ENCODE data around the gene FNDC3A.

The FNDC3A gene, protein sequence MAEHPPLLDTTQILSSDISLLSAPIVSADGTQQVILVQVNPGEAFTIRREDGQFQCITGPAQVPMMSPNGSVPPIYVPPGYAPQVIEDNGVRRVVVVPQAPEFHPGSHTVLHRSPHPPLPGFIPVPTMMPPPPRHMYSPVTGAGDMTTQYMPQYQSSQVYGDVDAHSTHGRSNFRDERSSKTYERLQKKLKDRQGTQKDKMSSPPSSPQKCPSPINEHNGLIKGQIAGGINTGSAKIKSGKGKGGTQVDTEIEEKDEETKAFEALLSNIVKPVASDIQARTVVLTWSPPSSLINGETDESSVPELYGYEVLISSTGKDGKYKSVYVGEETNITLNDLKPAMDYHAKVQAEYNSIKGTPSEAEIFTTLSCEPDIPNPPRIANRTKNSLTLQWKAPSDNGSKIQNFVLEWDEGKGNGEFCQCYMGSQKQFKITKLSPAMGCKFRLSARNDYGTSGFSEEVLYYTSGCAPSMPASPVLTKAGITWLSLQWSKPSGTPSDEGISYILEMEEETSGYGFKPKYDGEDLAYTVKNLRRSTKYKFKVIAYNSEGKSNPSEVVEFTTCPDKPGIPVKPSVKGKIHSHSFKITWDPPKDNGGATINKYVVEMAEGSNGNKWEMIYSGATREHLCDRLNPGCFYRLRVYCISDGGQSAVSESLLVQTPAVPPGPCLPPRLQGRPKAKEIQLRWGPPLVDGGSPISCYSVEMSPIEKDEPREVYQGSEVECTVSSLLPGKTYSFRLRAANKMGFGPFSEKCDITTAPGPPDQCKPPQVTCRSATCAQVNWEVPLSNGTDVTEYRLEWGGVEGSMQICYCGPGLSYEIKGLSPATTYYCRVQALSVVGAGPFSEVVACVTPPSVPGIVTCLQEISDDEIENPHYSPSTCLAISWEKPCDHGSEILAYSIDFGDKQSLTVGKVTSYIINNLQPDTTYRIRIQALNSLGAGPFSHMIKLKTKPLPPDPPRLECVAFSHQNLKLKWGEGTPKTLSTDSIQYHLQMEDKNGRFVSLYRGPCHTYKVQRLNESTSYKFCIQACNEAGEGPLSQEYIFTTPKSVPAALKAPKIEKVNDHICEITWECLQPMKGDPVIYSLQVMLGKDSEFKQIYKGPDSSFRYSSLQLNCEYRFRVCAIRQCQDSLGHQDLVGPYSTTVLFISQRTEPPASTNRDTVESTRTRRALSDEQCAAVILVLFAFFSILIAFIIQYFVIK

DNA sequence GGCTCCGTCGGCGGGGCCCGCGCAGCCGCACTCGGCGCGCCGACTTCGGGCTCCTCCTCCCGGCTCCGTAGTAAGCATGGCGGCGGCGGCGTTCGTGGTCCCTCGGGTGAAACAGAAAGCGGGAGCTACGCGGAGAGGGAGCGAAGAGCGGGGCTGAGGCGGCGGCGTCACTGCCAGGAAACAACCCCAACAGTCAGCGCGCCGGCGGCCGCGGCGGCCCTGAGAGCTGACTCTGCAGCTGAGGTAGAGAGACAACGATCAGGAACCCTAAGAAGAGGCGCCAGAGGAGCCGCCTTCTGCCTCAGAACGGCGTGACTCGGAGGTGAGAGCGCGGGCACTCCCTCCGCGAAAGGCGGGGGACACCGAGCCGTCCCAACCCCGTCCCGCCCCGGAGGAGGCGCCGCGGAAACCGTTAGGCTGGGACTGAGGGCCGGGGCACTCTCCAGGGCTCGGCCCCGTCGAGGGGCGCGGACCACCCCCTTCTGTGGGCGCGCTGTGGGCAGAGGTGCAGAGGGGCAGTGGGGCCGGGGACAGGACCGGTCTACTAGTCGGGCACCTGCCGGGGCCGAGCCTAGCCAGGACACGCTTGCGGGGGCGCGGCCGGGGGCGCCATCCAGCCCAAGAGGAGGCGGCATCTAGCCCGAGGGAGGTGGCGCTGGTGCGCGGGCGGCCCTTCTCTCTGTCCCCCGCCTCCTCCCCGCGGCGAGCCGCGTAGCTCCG lies at the start of gene FNDC3A:
Gene FNDC3A (plus strand): TSS at position 57 of the 720 bp plus-strand sequence. CDS start 30,279 bp downstream, outside the sequence.
- Histone ChIP-seq H3K27me3 (ENCODE audit: insufficient read depth, low read length) (no peaks in the 10 kb centered on the region; the same call in 1 of the 2 replicates), H3K4me1 (ENCODE audit: insufficient read depth, low read length) (peaks cover 31% of the 10 kb centered on the region), H3K4me3 (ENCODE audit: low read length) (peak within 1 kb of the TSS; percentile 74), H3K36me3 (ENCODE audit: insufficient read depth, low read depth, low read length) (no peaks in the 10 kb centered on the region), H3K27ac (ENCODE audit: low read length) (peak within 1 kb of the TSS; percentile 73), H3K9me3 (ENCODE audit: insufficient read depth, low read depth, low read length) (peaks cover 11% of the 10 kb centered on the region; the same call in 1 of the 2 replicates), H3K9ac (ENCODE audit: low read depth, low read length) (peak within 1 kb of the TSS; percentile 90)

DNA sequence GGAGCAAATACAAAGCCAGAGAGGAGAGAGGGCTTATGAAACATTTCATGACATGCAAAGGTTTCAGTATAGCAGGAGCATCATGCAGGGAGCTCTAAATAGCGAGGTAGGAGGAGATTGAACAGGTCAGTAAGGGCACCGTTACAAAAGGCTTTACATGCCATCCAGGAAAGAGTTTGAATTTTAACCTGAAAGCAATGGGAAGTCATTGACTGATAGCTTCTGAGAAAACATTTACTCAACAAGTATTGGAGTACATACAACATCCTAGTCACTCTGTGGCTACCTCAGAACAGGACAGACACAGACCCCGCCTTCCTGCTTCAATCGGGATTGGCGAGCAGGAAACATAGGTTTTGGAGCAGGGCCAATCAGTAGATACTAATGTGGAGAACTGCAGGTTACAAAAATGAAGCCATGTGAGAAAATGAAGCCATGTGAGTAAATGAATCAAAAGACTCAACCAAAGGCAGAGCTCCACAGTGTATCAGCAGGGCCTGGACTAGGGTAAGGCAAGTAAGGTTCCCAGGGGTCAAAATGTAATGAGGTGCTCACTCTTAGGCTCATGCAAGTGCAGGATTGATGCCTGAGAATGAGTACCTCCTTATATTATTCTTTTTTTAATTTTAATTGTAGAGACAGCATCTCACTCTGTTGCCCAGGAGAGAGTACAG lies 46.8 kb upstream of the FNDC3A start:
- Histone ChIP-seq H3K9ac (ENCODE audit: low read depth, low read length) (no peak overlapping the region), H3K27ac (ENCODE audit: low read length) (no peak overlapping the region), H3K9me3 (ENCODE audit: insufficient read depth, low read depth, low read length) (no peaks in the 10 kb centered on the region), H3K27me3 (ENCODE audit: insufficient read depth, low read length) (no peaks in the 10 kb centered on the region), H3K4me3 (ENCODE audit: low read length) (no peak overlapping the region), H3K36me3 (ENCODE audit: insufficient read depth, low read depth, low read length) (no peaks in the 10 kb centered on the region), H3K4me1 (ENCODE audit: insufficient read depth, low read length) (no peaks in the 10 kb centered on the region)

DNA sequence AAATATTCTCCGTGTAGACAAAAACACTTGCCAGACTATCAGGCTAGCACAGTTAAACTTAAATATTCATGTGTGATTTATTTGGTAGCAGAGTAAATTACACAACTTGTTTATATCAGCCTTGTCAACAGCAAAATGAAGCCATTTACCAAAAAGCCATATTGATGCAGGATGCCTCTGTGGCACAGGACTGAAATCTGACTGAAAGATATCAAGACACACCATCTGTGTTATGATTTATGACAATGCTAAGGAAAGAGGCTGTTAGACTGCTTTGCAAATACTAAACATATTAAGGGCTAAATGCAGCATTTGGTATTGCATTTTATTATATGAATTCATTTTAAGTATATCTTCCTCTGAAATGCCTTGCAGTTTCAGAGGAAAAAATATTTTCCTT lies 44.8 kb upstream of the FNDC3A start:
- Histone ChIP-seq H3K4me3 (ENCODE audit: low read length) (no peak overlapping the region), H3K27me3 (ENCODE audit: insufficient read depth, low read length) (no peaks in the 10 kb centered on the region), H3K9ac (ENCODE audit: low read depth, low read length) (no peak overlapping the region)

DNA sequence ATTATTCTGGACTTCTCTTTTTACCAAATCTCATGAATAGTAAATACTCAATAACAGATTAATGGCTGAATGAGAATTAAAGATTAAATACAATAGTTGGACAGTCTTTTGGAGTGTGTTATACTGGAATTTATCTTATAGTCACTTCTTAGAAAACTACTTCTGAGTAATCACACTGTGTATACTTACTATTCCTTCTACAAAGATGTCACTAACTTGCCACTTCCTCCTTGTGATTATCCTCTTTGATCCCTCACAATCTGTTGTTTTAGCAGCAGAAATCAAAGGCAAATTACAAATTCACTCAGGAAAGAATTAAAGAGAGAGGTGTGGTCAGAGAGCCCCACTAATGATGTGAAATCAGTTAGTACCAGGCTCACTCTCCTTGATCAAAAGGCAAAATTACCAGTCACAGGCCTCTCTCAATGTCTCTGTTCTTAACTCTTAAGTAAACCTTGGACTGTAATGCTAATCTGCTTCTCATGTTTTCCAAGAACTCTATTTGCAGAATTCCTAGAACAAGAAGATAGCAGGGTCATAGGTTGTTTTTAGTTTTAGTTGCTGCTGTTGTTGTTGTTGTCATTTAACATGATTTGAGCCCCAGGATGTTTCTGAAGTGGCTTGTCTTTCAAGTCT lies 37.3 kb upstream of the FNDC3A start:
- Histone ChIP-seq H3K36me3 (ENCODE audit: insufficient read depth, low read depth, low read length) (no peaks in the 10 kb centered on the region), H3K27ac (ENCODE audit: low read length) (no peak overlapping the region), H3K4me3 (ENCODE audit: low read length) (no peak overlapping the region), H3K9ac (ENCODE audit: low read depth, low read length) (no peak overlapping the region), H3K27me3 (ENCODE audit: insufficient read depth, low read length) (no peaks in the 10 kb centered on the region), H3K9me3 (ENCODE audit: insufficient read depth, low read depth, low read length) (no peaks in the 10 kb centered on the region), H3K4me1 (ENCODE audit: insufficient read depth, low read length) (no peaks in the 10 kb centered on the region)

More for the DNA sequence above, 44.8 kb upstream of the FNDC3A start:
- Histone ChIP-seq H3K27ac (ENCODE audit: low read length) (no peak overlapping the region), H3K36me3 (ENCODE audit: insufficient read depth, low read depth, low read length) (no peaks in the 10 kb centered on the region), H3K9me3 (ENCODE audit: insufficient read depth, low read depth, low read length) (no peaks in the 10 kb centered on the region), H3K4me1 (ENCODE audit: insufficient read depth, low read length) (no peaks in the 10 kb centered on the region)

DNA sequence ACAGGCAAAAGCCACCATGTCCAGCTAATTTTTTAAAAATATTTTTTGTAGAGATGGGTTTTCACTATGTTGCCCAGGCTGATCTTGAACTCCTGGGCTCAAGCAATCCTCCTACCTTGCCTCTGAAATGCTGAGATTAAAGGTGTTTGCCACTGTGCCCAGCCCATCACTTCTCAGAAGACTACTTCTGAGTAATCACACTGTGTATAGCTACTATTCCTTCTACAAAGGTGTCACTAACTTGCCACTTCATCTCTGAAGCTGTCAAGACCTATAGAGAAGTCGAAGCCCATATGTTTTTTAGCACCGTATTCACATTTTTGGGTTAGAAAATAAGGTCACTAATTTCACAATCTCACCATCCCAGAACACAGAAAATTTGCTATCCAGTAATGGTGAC lies 36.0 kb upstream of the FNDC3A start:
- H3K9me3 ChIP-seq (ENCODE audit: insufficient read depth, low read depth, low read length): no peaks in the 10 kb centered on the region
- no peak overlapping the region for H3K9ac ChIP-seq (ENCODE audit: low read depth, low read length)
- no peaks in the 10 kb centered on the region for H3K4me1 ChIP-seq (ENCODE audit: insufficient read depth, low read length)
- no peaks in the 10 kb centered on the region for H3K36me3 ChIP-seq (ENCODE audit: insufficient read depth, low read depth, low read length)
- no peaks in the 10 kb centered on the region for H3K27me3 ChIP-seq (ENCODE audit: insufficient read depth, low read length)
- no peak overlapping the region for H3K27ac ChIP-seq (ENCODE audit: low read length)
- no peak overlapping the region for H3K4me3 ChIP-seq (ENCODE audit: low read length)

DNA sequence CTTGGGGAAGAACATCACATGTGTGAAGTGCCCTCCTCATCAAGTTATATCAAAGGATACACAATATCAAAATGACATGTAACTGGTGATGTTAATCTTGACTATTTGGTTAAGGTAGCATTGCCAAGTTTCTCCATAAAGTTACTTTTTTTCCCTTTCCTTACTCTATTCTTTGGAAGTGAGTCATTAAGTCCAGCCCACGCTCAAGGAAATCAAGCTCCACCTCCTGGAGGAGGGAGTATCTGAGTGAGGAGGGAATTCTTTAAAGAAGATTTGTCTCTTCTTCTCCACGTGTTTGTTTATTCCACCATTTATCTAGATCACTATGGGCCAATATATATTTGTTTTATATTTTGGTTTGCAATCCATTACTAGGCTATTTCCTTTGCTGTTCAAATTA lies 33.6 kb upstream of the FNDC3A start:
- no peak overlapping the region for H3K9ac ChIP-seq (ENCODE audit: low read depth, low read length)
- H3K27ac ChIP-seq (ENCODE audit: low read length): no peak overlapping the region
- no peak overlapping the region for H3K4me3 ChIP-seq (ENCODE audit: low read length)
- H3K4me1 ChIP-seq (ENCODE audit: insufficient read depth, low read length): no peaks in the 10 kb centered on the region
- H3K9me3 ChIP-seq (ENCODE audit: insufficient read depth, low read depth, low read length): no peaks in the 10 kb centered on the region
- no peaks in the 10 kb centered on the region for H3K27me3 ChIP-seq (ENCODE audit: insufficient read depth, low read length)
- no peaks in the 10 kb centered on the region for H3K36me3 ChIP-seq (ENCODE audit: insufficient read depth, low read depth, low read length)

DNA sequence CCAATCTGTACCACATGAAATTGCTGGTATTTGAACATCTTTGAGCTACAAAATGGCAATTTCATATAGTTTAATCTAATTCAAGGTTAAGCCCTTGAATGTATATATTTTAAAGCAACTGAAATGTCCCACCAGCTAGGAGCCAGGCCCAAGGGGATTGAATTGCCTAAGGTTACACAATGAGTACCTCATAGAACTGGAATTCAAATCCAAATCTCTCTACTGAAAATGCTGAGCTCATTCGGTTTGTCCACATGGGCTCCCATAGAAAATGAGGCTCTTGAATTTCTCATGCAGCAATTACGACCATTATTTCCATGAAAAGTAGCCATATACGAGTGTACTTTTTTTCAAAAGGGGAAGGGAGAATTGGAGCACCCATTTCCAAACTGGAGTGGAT lies 31.5 kb upstream of the FNDC3A start:
- Histone ChIP-seq H3K9ac (ENCODE audit: low read depth, low read length) (no peak overlapping the region), H3K9me3 (ENCODE audit: insufficient read depth, low read depth, low read length) (no peaks in the 10 kb centered on the region), H3K4me1 (ENCODE audit: insufficient read depth, low read length) (no peaks in the 10 kb centered on the region), H3K36me3 (ENCODE audit: insufficient read depth, low read depth, low read length) (no peaks in the 10 kb centered on the region), H3K4me3 (ENCODE audit: low read length) (no peak overlapping the region), H3K27ac (ENCODE audit: low read length) (no peak overlapping the region), H3K27me3 (ENCODE audit: insufficient read depth, low read length) (no peaks in the 10 kb centered on the region)

DNA sequence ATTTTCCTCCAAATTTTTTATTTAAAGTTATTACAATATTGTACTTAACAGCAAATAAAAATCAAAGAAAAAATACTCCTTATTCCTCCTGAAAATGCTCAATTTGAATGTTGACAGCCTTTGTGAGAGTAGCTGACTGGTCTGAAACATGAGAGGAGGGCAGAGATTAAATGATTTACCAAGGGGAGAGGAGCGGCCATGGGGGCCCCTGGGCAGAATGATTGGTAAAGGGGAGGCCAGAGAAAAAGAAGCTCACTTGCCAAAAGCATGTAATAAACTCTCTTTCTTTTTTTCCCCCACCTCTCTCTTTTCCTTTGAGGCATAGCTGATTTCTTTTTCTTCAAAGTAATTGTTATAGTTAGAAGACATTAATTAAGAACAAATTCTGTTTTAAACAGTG lies 30.1 kb upstream of the FNDC3A start:
- no peaks in the 10 kb centered on the region for H3K9me3 ChIP-seq (ENCODE audit: insufficient read depth, low read depth, low read length)
- H3K4me3 ChIP-seq (ENCODE audit: low read length): no peak overlapping the region
- H3K27ac ChIP-seq (ENCODE audit: low read length): no peak overlapping the region
- no peaks in the 10 kb centered on the region for H3K36me3 ChIP-seq (ENCODE audit: insufficient read depth, low read depth, low read length)
- H3K4me1 ChIP-seq (ENCODE audit: insufficient read depth, low read length): no peaks in the 10 kb centered on the region
- H3K27me3 ChIP-seq (ENCODE audit: insufficient read depth, low read length): no peaks in the 10 kb centered on the region
- H3K9ac ChIP-seq (ENCODE audit: low read depth, low read length): no peak overlapping the region

DNA sequence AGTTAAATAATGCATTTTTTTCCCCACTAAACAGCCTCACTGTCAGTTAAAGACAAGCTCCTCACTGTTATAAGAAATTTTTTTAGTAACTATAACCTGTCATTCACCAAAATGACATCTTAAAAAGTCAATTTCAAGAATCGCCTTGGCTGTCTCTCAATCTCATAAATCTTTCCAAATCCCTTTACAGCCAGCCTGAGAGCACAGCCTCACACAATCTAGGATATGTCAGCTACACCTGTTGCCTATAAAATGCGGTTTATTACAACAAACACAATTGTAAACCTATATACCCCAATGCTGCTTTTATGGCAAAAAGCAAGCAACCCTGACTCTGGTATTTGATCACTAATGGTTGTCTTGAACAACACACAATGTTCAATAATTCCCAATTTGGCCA lies 29.5 kb upstream of the FNDC3A start:
- no peaks in the 10 kb centered on the region for H3K9me3 ChIP-seq (ENCODE audit: insufficient read depth, low read depth, low read length)
- no peaks in the 10 kb centered on the region for H3K4me1 ChIP-seq (ENCODE audit: insufficient read depth, low read length)
- no peak overlapping the region for H3K27ac ChIP-seq (ENCODE audit: low read length)
- H3K9ac ChIP-seq (ENCODE audit: low read depth, low read length): no peak overlapping the region
- no peaks in the 10 kb centered on the region for H3K27me3 ChIP-seq (ENCODE audit: insufficient read depth, low read length)
- no peaks in the 10 kb centered on the region for H3K36me3 ChIP-seq (ENCODE audit: insufficient read depth, low read depth, low read length)
- H3K4me3 ChIP-seq (ENCODE audit: low read length): no peak overlapping the region

DNA sequence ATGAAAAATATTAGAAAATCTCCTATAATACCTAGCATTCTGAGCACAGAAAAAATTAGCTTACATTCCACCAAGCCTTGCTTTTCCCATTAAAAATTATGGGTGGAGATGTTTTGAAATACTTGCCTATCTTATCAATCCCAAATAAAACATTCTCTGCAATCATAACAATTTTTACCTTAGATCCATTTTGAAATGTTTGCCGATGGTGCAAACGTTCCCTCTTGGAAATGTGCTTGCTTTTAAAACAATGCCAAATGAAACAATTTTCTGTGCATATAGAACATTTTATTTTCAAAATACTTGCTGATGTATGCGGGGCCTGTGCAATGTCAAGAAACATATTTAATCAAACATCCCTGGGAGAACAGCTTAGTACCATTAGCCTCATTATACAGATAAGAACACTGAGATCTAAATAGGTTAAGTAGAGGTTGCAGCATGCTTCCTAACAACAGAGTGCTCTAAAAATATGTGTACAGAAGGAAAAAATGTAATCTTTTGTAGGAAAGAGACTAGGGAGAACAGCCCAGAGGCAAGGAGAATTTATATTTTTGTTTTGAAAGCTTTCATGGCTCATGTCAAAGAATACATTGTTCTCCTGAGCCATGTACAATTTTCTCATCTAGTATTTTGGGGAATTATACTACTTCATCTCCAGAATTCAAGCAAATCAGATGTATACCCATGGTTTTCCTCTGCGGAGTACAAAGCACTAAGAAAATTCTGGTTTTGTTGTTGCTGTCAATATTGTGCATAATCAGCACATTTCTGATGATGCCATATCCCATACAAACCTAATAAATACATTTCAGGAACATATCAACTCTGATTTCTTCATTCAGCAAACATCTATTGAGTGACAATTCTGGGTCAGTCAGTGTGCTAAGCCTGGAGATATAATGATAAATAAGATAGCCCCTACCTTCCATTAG lies 25.9 kb upstream of the FNDC3A start:
- Histone ChIP-seq H3K36me3 (ENCODE audit: insufficient read depth, low read depth, low read length) (no peaks in the 10 kb centered on the region), H3K27me3 (ENCODE audit: insufficient read depth, low read length) (no peaks in the 10 kb centered on the region), H3K9me3 (ENCODE audit: insufficient read depth, low read depth, low read length) (no peaks in the 10 kb centered on the region), H3K27ac (ENCODE audit: low read length) (no peak overlapping the region), H3K9ac (ENCODE audit: low read depth, low read length) (no peak overlapping the region), H3K4me3 (ENCODE audit: low read length) (no peak overlapping the region), H3K4me1 (ENCODE audit: insufficient read depth, low read length) (no peaks in the 10 kb centered on the region)
